CD4-positive, alpha-beta T cell treated with Interleukin-21 for 1 hour (primary cell): ENCODE measurements around the gene VAMP8.
"Not testable (repeated sequence)": the region's sequence is repeated elsewhere in the genome, so short reads cannot be mapped to it uniquely, and the experiment has no call there.

Experiments used
- DNase-seq: peaks from one replicate; pipeline ENCODE4 v3.0.0-alpha.2; 2020

VAMP8 gene

GRCh38 chr2:85583667-85584353, 6.4 kb downstream of the VAMP8 start:
- peak; percentile 53 for DNase-seq

- DNase-seq, result no peak
Measured at GRCh38 chr2:85584354-85584856, 7.0 kb downstream of the VAMP8 start, which contains the start of gene VAMP5. Gene VAMP5 (plus strand): TSS chr2:85584431. CDS start chr2:85584491, 60 bp downstream.

- no peak for DNase-seq
Measured at GRCh38 chr2:85584857-85585780, 7.7 kb downstream of the VAMP8 start.

- DNase-seq, result no peak
Measured at GRCh38 chr2:85585781-85586105, 8.4 kb downstream of the VAMP8 start.

GRCh38 chr2:85588236-85588635, 10.8 kb downstream of the VAMP8 start:
- DNase-seq, result no peak

GRCh38 chr2:85588645-85589044, 11.3 kb downstream of the VAMP8 start:
- DNase-seq, result no peak

GRCh38 chr2:85589181-85589580, 11.8 kb downstream of the VAMP8 start:
- DNase-seq, result no peak

- DNase-seq, result no peak
Measured at GRCh38 chr2:85589982-85590791, 12.8 kb downstream of the VAMP8 start.

- no peak for DNase-seq
Measured at GRCh38 chr2:85590950-85591349, 13.6 kb downstream of the VAMP8 start.

GRCh38 chr2:85591563-85591962, 14.2 kb downstream of the VAMP8 start:
- DNase-seq, result no peak

GRCh38 chr2:85592299-85592698, 14.9 kb downstream of the VAMP8 start:
- not testable (repeated sequence) for DNase-seq

GRCh38 chr2:85593023-85593422, 15.6 kb downstream of the VAMP8 start:
- DNase-seq, result no peak

- no peak for DNase-seq
Measured at GRCh38 chr2:85594715-85595300, 17.4 kb downstream of the VAMP8 start.

GRCh38 chr2:85595301-85596025, 18.1 kb downstream of the VAMP8 start, which contains the start of gene RNF181:
Gene RNF181 (plus strand): TSS chr2:85595745. CDS start chr2:85595764, 19 bp downstream.
- DNase-seq, result peak; percentile 96

- no peak for DNase-seq
Measured at GRCh38 chr2:85596026-85596333, 18.6 kb downstream of the VAMP8 start.

GRCh38 chr2:85596486-85597143, 19.2 kb downstream of the VAMP8 start:
- no peak for DNase-seq

GRCh38 chr2:85597241-85597640, 19.9 kb downstream of the VAMP8 start:
- no peak for DNase-seq

- DNase-seq, result no peak
Measured at GRCh38 chr2:85598594-85599340, 21.4 kb downstream of the VAMP8 start.

- no peak for DNase-seq
Measured at GRCh38 chr2:85599468-85600234, 22.3 kb downstream of the VAMP8 start.

GRCh38 chr2:85600235-85600575, 22.8 kb downstream of the VAMP8 start:
- DNase-seq, result no peak
